K562 (cell line): Measurements from ENCODE around the gene DDX46. TPM values are rescaled to one million over a fixed set of nuclear protein-coding genes. Genes with fewer than 3 reads are reported as not detected.

Source experiments
- CBX5 ChIP-seq: IDR thresholded peaks from 2 replicates; pipeline ENCODE4 v1.6.1; 2014; ENCODE audit warnings: low read depth, borderline replicate concordance
- HNRNPL ChIP-seq: fragments of 200-400 bp; formaldehyde crosslinking; IDR thresholded peaks from 2 replicates; pipeline ENCODE4 v1.6.1; 2017; ENCODE audit warnings: low read depth, mild to moderate bottlenecking, low read length
- NRF1 ChIP-seq, 2 experiments: fragments of 450-650 bp; IDR thresholded peaks in 1 of 2; conservative IDR thresholded peaks in 1 of 2; 2 replicates each; pipeline ENCODE4 v1.6.1; 2014; ENCODE audit warnings: mild to moderate bottlenecking in 2 of 2
- RCOR1 ChIP-seq, 2 experiments: IDR thresholded peaks; 2 replicates each; pipeline ENCODE4 v1.6.1; 2012; ENCODE audit warnings: low read depth in 2 of 2, low read length in 2 of 2, borderline replicate concordance in 1 of 2, improper control_type of control experiment in 1 of 2
- SAP30 ChIP-seq: fragments of 200-600 bp; sonication (generic); IDR thresholded peaks from 2 replicates; pipeline ENCODE4 v1.6.1; 2012; ENCODE audit warnings: borderline replicate concordance, low read depth, mild to moderate bottlenecking, moderate library complexity, low read length, control low read depth, inconsistent platforms; ENCODE audit not compliant: insufficient read depth, poor library complexity, severe bottlenecking
- SREBF2 ChIP-seq: sonication (generic); formaldehyde crosslinking; IDR thresholded peaks from 2 replicates; pipeline ENCODE4 v1.4.0; 2020; ENCODE audit warnings: mild to moderate bottlenecking, missing genetic modification reagents
- polyA plus RNA-seq, 8 experiments: library from polyadenylated mRNA; depleted of rRNA in 4 of 8; stranded (reverse) in 5 of 8; unstranded in 3 of 8; fragments of >200 nt; fragmentation: Nextera tagmentation in 2 of 8; fragmentation: Illumina TruSeq in 1 of 8; extraction: Ambion mirVana in 2 of 8; extraction: Trizol in 1 of 8; gene quantifications; 2 replicates each; pipeline versions ENCODE4 v1.2.1 to v1.2.3, GENCODE V29; 2011 to 2014; ENCODE audit warnings: inconsistent platforms in 1 of 8, missing spikeins in 1 of 8
- total RNA-seq, 7 experiments: library from RNA; depleted of rRNA in 6 of 7; stranded (reverse); fragments of >200 nt in 6 of 7; fragmentation: Illumina TruSeq in 2 of 7; extraction: Trizol in 2 of 7; gene quantifications; 2 replicates each; pipeline versions ENCODE4 v1.2.1 to v1.2.3, GENCODE V29; 2011 to 2021; ENCODE audit warnings: low replicate concordance in 1 of 7
- TF ChIP-seq, protein P1 (sequence below), 2 experiments: fragments of 450-650 bp in 1 of 2; sonication (generic) in 1 of 2; formaldehyde crosslinking in 1 of 2; IDR thresholded peaks; 2 replicates each; pipeline versions ENCODE4 v1.7.1 to v1.9.0; 2016 to 2022; ENCODE audit warnings: inconsistent platforms in 1 of 2, mild to moderate bottlenecking in 1 of 2, missing genetic modification reagents in 1 of 2
- TF ChIP-seq, protein P2 (sequence below), 2 experiments: fragments of 450-650 bp in 1 of 2; sonication (generic) in 1 of 2; formaldehyde crosslinking in 1 of 2; IDR thresholded peaks in 1 of 2; conservative IDR thresholded peaks in 1 of 2; 2 replicates each; pipeline versions ENCODE4 v1.6.1 to v1.8.1; 2016 to 2023; ENCODE audit warnings: mild to moderate bottlenecking in 2 of 2, moderate library complexity in 2 of 2, inconsistent platforms in 1 of 2, missing genetic modification reagents in 1 of 2
- TF ChIP-seq, protein P3 (sequence below): fragments of 450-650 bp; conservative IDR thresholded peaks from 2 replicates; pipeline ENCODE4 v1.6.1; 2016; ENCODE audit warnings: missing genetic modification characterization, low read depth, mild to moderate bottlenecking, control low read depth, missing compliant biosample characterization
- TF ChIP-seq, protein P4 (sequence below): sonication (generic); formaldehyde crosslinking; IDR thresholded peaks from 2 replicates; pipeline ENCODE4 v1.4.0; 2020; ENCODE audit warnings: mild to moderate bottlenecking, missing genetic modification reagents

The DDX46 gene
- total and polyA plus RNA-seq, 9 of the 15 experiments (the other 6 are each of a cell fraction or from before 2014, with no cell fraction given) = 26.2 to 99.0 (median 76.4) TPM

DNA sequence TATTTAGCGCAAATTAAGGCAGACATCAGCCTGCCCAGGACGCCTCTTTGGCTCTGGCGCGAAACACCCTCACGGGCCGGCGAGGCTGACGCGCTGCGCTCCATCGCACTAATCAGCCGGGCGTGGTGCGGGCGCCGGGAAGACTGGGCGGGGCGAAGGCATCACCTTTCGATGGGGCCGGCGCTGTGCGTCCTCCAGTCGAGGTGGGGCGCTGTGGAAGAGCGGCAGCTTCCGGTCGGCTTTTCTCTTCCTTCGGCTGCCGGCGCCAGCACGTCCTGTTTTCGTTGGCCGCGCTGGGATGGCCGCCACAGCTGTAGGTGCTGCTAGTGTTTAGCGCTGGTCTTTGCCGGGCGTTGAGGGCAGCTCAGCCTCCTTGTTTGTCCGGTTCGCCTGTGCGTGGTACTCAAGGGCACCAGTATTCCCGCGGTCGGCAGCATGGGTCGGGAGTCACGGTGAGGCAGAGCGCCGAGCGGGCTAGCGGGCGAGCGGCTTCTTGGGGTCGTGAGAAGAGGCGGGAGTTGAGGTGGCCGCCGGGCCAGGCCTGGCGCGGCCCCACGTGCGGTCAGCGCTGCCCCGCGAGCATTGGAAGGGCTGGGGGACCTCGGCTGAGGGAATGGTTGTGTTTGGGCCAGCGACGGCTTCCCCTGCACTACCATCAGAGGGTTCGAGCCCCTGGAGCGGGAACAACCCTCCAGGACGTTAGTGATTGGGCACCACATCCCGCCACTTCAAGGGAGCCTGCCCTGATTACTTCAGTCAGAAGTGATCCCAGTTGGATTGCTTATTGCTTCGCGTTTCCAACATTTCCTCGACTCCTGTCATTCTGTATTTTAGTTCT, at the start of gene DDX46 (continued):
- TF ChIP-seq, protein P1, sequence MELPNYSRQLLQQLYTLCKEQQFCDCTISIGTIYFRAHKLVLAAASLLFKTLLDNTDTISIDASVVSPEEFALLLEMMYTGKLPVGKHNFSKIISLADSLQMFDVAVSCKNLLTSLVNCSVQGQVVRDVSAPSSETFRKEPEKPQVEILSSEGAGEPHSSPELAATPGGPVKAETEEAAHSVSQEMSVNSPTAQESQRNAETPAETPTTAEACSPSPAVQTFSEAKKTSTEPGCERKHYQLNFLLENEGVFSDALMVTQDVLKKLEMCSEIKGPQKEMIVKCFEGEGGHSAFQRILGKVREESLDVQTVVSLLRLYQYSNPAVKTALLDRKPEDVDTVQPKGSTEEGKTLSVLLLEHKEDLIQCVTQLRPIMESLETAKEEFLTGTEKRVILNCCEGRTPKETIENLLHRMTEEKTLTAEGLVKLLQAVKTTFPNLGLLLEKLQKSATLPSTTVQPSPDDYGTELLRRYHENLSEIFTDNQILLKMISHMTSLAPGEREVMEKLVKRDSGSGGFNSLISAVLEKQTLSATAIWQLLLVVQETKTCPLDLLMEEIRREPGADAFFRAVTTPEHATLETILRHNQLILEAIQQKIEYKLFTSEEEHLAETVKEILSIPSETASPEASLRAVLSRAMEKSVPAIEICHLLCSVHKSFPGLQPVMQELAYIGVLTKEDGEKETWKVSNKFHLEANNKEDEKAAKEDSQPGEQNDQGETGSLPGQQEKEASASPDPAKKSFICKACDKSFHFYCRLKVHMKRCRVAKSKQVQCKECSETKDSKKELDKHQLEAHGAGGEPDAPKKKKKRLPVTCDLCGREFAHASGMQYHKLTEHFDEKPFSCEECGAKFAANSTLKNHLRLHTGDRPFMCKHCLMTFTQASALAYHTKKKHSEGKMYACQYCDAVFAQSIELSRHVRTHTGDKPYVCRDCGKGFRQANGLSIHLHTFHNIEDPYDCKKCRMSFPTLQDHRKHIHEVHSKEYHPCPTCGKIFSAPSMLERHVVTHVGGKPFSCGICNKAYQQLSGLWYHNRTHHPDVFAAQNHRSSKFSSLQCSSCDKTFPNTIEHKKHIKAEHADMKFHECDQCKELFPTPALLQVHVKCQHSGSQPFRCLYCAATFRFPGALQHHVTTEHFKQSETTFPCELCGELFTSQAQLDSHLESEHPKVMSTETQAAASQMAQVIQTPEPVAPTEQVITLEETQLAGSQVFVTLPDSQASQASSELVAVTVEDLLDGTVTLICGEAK (IDR thresholded peaks at IDR 0.05) = peak; percentile 96
- TF ChIP-seq, protein P1 (CRISPR knock-in tag; IDR thresholded peaks at IDR 0.05) = no peak
- peak; percentile 68; the same call in 1 of the 2 replicates for TF ChIP-seq HNRNPL
- TF ChIP-seq, protein P2, sequence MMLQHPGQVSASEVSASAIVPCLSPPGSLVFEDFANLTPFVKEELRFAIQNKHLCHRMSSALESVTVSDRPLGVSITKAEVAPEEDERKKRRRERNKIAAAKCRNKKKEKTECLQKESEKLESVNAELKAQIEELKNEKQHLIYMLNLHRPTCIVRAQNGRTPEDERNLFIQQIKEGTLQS (IDR thresholded peaks at IDR 0.05) = no peak
- TF ChIP-seq, protein P2 (CRISPR knock-in tag; conservative IDR thresholded peaks at IDR 0.05) = peak; percentile 58
- peak; percentile 72 to 79 for TF ChIP-seq NRF1 (conservative IDR thresholded peaks at IDR 0.05 in 1 of 2, IDR thresholded peaks at IDR 0.05 in 1 of 2)
- TF ChIP-seq CBX5 = peak; percentile 16; the same call in 1 of the 2 replicates
- TF ChIP-seq, protein P3, sequence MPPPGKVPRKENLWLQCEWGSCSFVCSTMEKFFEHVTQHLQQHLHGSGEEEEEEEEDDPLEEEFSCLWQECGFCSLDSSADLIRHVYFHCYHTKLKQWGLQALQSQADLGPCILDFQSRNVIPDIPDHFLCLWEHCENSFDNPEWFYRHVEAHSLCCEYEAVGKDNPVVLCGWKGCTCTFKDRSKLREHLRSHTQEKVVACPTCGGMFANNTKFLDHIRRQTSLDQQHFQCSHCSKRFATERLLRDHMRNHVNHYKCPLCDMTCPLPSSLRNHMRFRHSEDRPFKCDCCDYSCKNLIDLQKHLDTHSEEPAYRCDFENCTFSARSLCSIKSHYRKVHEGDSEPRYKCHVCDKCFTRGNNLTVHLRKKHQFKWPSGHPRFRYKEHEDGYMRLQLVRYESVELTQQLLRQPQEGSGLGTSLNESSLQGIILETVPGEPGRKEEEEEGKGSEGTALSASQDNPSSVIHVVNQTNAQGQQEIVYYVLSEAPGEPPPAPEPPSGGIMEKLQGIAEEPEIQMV (tag) = no peak
- TF ChIP-seq, protein P4, sequence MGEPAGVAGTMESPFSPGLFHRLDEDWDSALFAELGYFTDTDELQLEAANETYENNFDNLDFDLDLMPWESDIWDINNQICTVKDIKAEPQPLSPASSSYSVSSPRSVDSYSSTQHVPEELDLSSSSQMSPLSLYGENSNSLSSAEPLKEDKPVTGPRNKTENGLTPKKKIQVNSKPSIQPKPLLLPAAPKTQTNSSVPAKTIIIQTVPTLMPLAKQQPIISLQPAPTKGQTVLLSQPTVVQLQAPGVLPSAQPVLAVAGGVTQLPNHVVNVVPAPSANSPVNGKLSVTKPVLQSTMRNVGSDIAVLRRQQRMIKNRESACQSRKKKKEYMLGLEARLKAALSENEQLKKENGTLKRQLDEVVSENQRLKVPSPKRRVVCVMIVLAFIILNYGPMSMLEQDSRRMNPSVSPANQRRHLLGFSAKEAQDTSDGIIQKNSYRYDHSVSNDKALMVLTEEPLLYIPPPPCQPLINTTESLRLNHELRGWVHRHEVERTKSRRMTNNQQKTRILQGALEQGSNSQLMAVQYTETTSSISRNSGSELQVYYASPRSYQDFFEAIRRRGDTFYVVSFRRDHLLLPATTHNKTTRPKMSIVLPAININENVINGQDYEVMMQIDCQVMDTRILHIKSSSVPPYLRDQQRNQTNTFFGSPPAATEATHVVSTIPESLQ = peak; percentile 93
- TF ChIP-seq SAP30 = peak; percentile 91
- peak; percentile 58 to 94; a peak in 2 of 4 replicates for TF ChIP-seq RCOR1 (IDR thresholded peaks at IDR 0.05; ENCODE audit: borderline replicate concordance in 1 of 2, low read depth in 2 of 2, low read length in 2 of 2)
- no peak for TF ChIP-seq SREBF2 (CRISPR knock-in tag)
